Measurements from ENCODE around the gene CAD. TPM values are rescaled to one million over a fixed set of nuclear protein-coding genes. Genes with fewer than 3 reads are reported as not detected.

The CAD gene
- total and polyA plus RNA-seq, 8 donors: 4.4 to 130 (median 15.9) TPM

DNA sequence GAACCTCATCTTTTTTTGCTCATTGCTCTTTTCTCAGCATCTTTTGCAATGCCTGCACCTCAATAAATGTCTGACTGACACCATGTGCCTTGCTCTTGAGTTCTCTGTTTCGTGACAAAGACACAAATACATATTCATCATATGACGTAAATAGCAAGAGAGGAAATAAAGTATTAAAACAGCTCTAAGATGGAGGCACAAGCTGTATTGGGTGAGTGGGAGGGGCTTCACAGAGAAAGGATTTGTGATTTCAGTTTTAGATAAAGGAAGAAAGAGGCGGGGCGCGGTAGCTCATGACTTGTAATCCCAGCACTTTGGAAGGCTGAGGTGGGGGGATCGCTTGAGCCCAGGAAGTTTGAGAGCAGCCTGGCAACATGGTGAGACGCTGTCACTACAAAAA is 2.9 kb downstream of the CAD start:
- Histone ChIP-seq H3K4me1 (peaks cover 0 to 24% (median 16%) of the 10 kb centered on the region in 4 donors), H3K27me3 (no peaks in the 10 kb centered on the region), H3K9me3 (no peaks in the 10 kb centered on the region), H3K36me3 (peaks cover 26 to 61% (median 57%) of the 10 kb centered on the region in 4 donors), H3K27ac (no peak overlapping the region), H3K4me3 (no peak overlapping the region)
- no peak for DNase-seq
- intact Hi-C loops (cut with DNase I; ENCODE audit: low total_unique reads): no loop called here
- 95 to 98% (median 97%) methylated on average over 7 of the region's 7 CpGs for WGBS, 5 donors
- no peak for TF ChIP-seq POLR2A (IDR thresholded peaks at IDR 0.05)
- no peak for TF ChIP-seq CTCF (IDR thresholded peaks at IDR 0.05)
- no peak for TF ChIP-seq POLR2AphosphoS5 (IDR thresholded peaks at IDR 0.05)
- no peak for TF ChIP-seq EP300 (IDR thresholded peaks at IDR 0.05)

DNA sequence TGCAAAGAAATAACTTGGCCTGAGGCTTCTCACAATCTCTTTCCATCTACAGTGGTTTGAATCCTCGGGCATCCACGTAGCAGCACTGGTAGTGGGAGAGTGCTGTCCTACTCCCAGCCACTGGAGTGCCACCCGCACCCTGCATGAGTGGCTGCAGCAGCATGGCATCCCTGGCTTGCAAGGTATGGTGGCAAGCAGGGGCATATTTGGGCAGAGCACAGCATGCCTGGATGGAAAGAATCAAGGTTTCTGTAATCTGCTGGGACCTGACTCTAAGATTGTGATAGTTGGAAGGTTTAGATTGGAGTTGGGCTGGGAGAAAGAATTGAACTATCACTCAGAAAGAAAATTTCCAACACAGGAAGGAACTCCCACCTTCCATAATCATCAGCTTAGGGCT is 4.0 kb downstream of the CAD start:
- WGBS, 5 donors: 82 to 90% (median 88%) methylated on average over 3 of the region's 3 CpGs

GRCh38 chr2:27222407-27222806 is 5.2 kb downstream of the CAD start:
- no peak overlapping the region for H3K27ac ChIP-seq
- no peak for TF ChIP-seq EP300 (IDR thresholded peaks at IDR 0.05)
- TF ChIP-seq CTCF (IDR thresholded peaks at IDR 0.05): no peak
- TF ChIP-seq POLR2AphosphoS5 (IDR thresholded peaks at IDR 0.05): no peak
- no peak for TF ChIP-seq POLR2A (IDR thresholded peaks at IDR 0.05)
- peaks cover 46 to 81% (median 74%) of the 10 kb centered on the region in 4 donors for H3K36me3 ChIP-seq
- WGBS, 5 donors: 94 to 100% (median 97%) methylated on average over 5 of the region's 5 CpGs
- intact Hi-C loops (cut with DNase I; ENCODE audit: low total_unique reads): no loop called here
- peaks cover 0 to 13% (median 10%) of the 10 kb centered on the region in 4 donors for H3K4me1 ChIP-seq
- H3K4me3 ChIP-seq: no peak overlapping the region
- H3K27me3 ChIP-seq: no peaks in the 10 kb centered on the region
- no peak for DNase-seq
- H3K9me3 ChIP-seq: no peaks in the 10 kb centered on the region

More for the DNA sequence above, 4.0 kb downstream of the CAD start:
- intact Hi-C loops (cut with DNase I; ENCODE audit: low total_unique reads): no loop called here
- peaks cover 34 to 68% (median 62%) of the 10 kb centered on the region in 4 donors for H3K36me3 ChIP-seq
- TF ChIP-seq EP300 (IDR thresholded peaks at IDR 0.05): no peak
- TF ChIP-seq POLR2AphosphoS5 (IDR thresholded peaks at IDR 0.05): no peak
- TF ChIP-seq CTCF (IDR thresholded peaks at IDR 0.05): no peak
- no peak for TF ChIP-seq POLR2A (IDR thresholded peaks at IDR 0.05)
- no peak overlapping the region for H3K4me3 ChIP-seq
- H3K27ac ChIP-seq: no peak overlapping the region
- peaks cover 0 to 24% (median 16%) of the 10 kb centered on the region in 4 donors for H3K4me1 ChIP-seq
- no peak for DNase-seq
- H3K27me3 ChIP-seq: no peaks in the 10 kb centered on the region
- no peaks in the 10 kb centered on the region for H3K9me3 ChIP-seq

GRCh38 chr2:27223416-27223815 is 6.2 kb downstream of the CAD start:
- TF ChIP-seq POLR2AphosphoS5 (IDR thresholded peaks at IDR 0.05) (no peak), POLR2A (IDR thresholded peaks at IDR 0.05) (no peak), CTCF (IDR thresholded peaks at IDR 0.05) (no peak), EP300 (IDR thresholded peaks at IDR 0.05) (no peak)
- 93 to 97% (median 95%) methylated on average over 5 to 6 of the region's 6 CpGs for WGBS, 5 donors
- no peak overlapping the region for H3K4me3 ChIP-seq
- H3K27me3 ChIP-seq: no peaks in the 10 kb centered on the region
- peaks cover 52 to 91% (median 85%) of the 10 kb centered on the region in 4 donors for H3K36me3 ChIP-seq
- intact Hi-C loops (cut with DNase I; ENCODE audit: low total_unique reads): no loop called here
- no peak overlapping the region for H3K27ac ChIP-seq
- H3K9me3 ChIP-seq: no peaks in the 10 kb centered on the region
- H3K4me1 ChIP-seq: peaks cover 0 to 3% (median 1%) of the 10 kb centered on the region in 4 donors
- DNase-seq: no peak

Measured in stomach (tissue), 9 donors.